H1 (cell line): ENCODE data around the gene MAD2L1BP. TPM values are rescaled to one million over a fixed set of nuclear protein-coding genes. Genes with fewer than 3 reads are reported as not detected.

ENCODE experiments used
- CTCF ChIA-PET: fragments of 300-600 bp; sonication (Branson Sonifier 250); formaldehyde crosslinking; loops from one replicate; lab custom pipeline; 2021; ENCODE audit not compliant: partially characterized antibody; lab: Charles Lee
- POLR2A ChIA-PET: fragments of 300-600 bp; sonication (Branson Sonifier 250); formaldehyde crosslinking; loops from one replicate; lab custom pipeline; 2021; ENCODE audit warnings: inconsistent platforms; ENCODE audit not compliant: partially characterized antibody; lab: Charles Lee
- DNase-seq, 2 experiments: peaks; one replicate each; pipeline versions ENCODE4 v3.0.0 to v3.0.0-alpha.2; 2010 to 2022; ENCODE audit warnings: low spot score in 2 of 2, low read depth in 1 of 2, mixed read lengths in 1 of 2
- FAIRE-seq: peaks from 2 replicates; lab custom pipeline; 2011; peaks lifted over from hg19 to GRCh38; lab: Jason Lieb, UNC
- H2AFZ ChIP-seq: 2 replicates; pipeline ENCODE4 v1.8.1; 2012; ENCODE audit warnings: low read length, inconsistent platforms
- H2AK5ac ChIP-seq: 2 replicates; pipeline ENCODE4 v1.6.1; 2013; ENCODE audit warnings: low read depth, low read length
- H2BK120ac ChIP-seq: replicated peaks from 2 replicates; pipeline ENCODE3; 2013; ENCODE audit warnings: low read depth, low read length, inconsistent platforms
- H2BK12ac ChIP-seq: 2 replicates; pipeline ENCODE4 v1.6.1; 2013; ENCODE audit warnings: low read depth, low read length
- H2BK15ac ChIP-seq: 2 replicates; pipeline ENCODE4 v1.6.1; 2013; ENCODE audit warnings: low read length
- H2BK20ac ChIP-seq: 2 replicates; pipeline ENCODE4 v1.6.1; 2013; ENCODE audit warnings: low read length
- H2BK5ac ChIP-seq: 2 replicates; pipeline ENCODE4 v1.6.1; 2013; ENCODE audit warnings: low read depth, low read length
- H3K14ac ChIP-seq: 2 replicates; pipeline ENCODE4 v1.6.1; 2013; ENCODE audit warnings: inconsistent platforms; ENCODE audit not compliant: insufficient read length
- H3K18ac ChIP-seq: 2 replicates; pipeline ENCODE4 v1.6.1; 2013; ENCODE audit warnings: low read length; ENCODE audit errors: extremely low read depth
- H3K23ac ChIP-seq: 2 replicates; pipeline ENCODE4 v1.6.1; 2013; ENCODE audit warnings: inconsistent platforms; ENCODE audit not compliant: insufficient read length
- H3K23me2 ChIP-seq: 2 replicates; pipeline ENCODE4 v1.6.1; 2013; ENCODE audit warnings: low read depth, low read length
- H3K27ac ChIP-seq: 2 replicates; pipeline ENCODE4 v1.6.1; 2011; ENCODE audit warnings: low read depth, low read length, inconsistent platforms
- H3K27me3 ChIP-seq, 4 experiments: replicated peaks in 1 of 4; 1 replicate in 1 of 4; 2 replicates in 3 of 4; pipeline versions ENCODE4 v1.6.1 to v1.8.1; 2011 to 2013; ENCODE audit warnings: low read length in 3 of 4, mild to moderate bottlenecking in 3 of 4, inconsistent platforms in 2 of 4, mixed read lengths in 2 of 4, moderate library complexity in 1 of 4; ENCODE audit not compliant: control insufficient read depth in 3 of 4, insufficient read depth in 3 of 4; ENCODE audit errors: extremely low read depth in 1 of 4
- H3K36me3 ChIP-seq, 4 experiments: 2 replicates each; pipeline versions ENCODE4 v1.6.1 to v1.8.1; 2011 to 2013; ENCODE audit warnings: mild to moderate bottlenecking in 4 of 4, low read length in 3 of 4, moderate library complexity in 2 of 4, control low read depth in 1 of 4, inconsistent platforms in 1 of 4; ENCODE audit not compliant: insufficient read depth in 4 of 4, control insufficient read depth in 2 of 4
- H3K4ac ChIP-seq: replicated peaks from 2 replicates; pipeline ENCODE3; 2013; ENCODE audit warnings: low read length, low read depth, mixed read lengths, inconsistent platforms; ENCODE audit not compliant: insufficient read length
- H3K4me1 ChIP-seq, 4 experiments: replicated peaks in 1 of 4; 1 replicate in 1 of 4; 2 replicates in 3 of 4; pipeline versions ENCODE4 v1.6.1 to v1.8.1; 2011 to 2013; ENCODE audit warnings: low read length in 3 of 4, inconsistent platforms in 2 of 4, mixed read lengths in 1 of 4; ENCODE audit not compliant: insufficient read depth in 4 of 4, control insufficient read depth in 3 of 4
- H3K4me2 ChIP-seq, 2 experiments: 2 replicates each; pipeline versions ENCODE4 v1.6.1 to v1.8.1; 2011 to 2013; ENCODE audit warnings: low read depth in 2 of 2, low read length in 2 of 2, control low read depth in 1 of 2, inconsistent platforms in 1 of 2, mild to moderate bottlenecking in 1 of 2; ENCODE audit not compliant: insufficient read depth in 1 of 2
- H3K4me3 ChIP-seq, 4 experiments: fragments of 200-600, 300-600 bp in 1 of 4; sonication (generic), shearing (Covaris generic), sonication (Bioruptor Twin) in 1 of 4; 2 replicates each; pipeline versions ENCODE4 v1.5.1 to v1.8.1; 2011 to 2016; ENCODE audit warnings: low read length in 4 of 4, low read depth in 3 of 4, control low read depth in 2 of 4, inconsistent platforms in 2 of 4, mild to moderate bottlenecking in 2 of 4, mixed read lengths in 1 of 4, moderate library complexity in 1 of 4; ENCODE audit not compliant: insufficient read depth in 2 of 4; ENCODE audit errors: extremely low read depth in 1 of 4
- H3K56ac ChIP-seq: replicated peaks from 2 replicates; pipeline ENCODE3; 2013; ENCODE audit warnings: low read depth, mild to moderate bottlenecking, mixed read lengths, low read length, inconsistent platforms; ENCODE audit not compliant: insufficient read length
- H3K79me1 ChIP-seq: 2 replicates; pipeline ENCODE4 v1.6.1; 2013; ENCODE audit warnings: low read depth, low read length, control low read depth
- H3K79me2 ChIP-seq, 2 experiments: 2 replicates each; pipeline versions ENCODE4 v1.6.1 to v1.8.1; 2012 to 2013; ENCODE audit warnings: low read length in 2 of 2, mild to moderate bottlenecking in 2 of 2, inconsistent platforms in 1 of 2; ENCODE audit not compliant: insufficient read depth in 2 of 2, control insufficient read depth in 1 of 2
- H3K9ac ChIP-seq, 4 experiments: replicated peaks in 1 of 4; 1 replicate in 1 of 4; 2 replicates in 3 of 4; pipeline versions ENCODE4 v1.6.1 to v1.8.1; 2011 to 2013; ENCODE audit warnings: low read depth in 3 of 4, low read length in 3 of 4, control low read depth in 2 of 4, mild to moderate bottlenecking in 2 of 4, moderate library complexity in 2 of 4, inconsistent platforms in 1 of 4; ENCODE audit errors: extremely low read depth in 1 of 4
- H3K9me3 ChIP-seq, 2 experiments: 2 replicates each; pipeline versions ENCODE4 v1.6.1 to v1.8.1; 2012 to 2013; ENCODE audit warnings: mild to moderate bottlenecking in 2 of 2, moderate library complexity in 2 of 2, control low read depth in 1 of 2, inconsistent platforms in 1 of 2, low read depth in 1 of 2, low read length in 1 of 2, mixed read lengths in 1 of 2; ENCODE audit not compliant: insufficient read depth in 2 of 2
- H4K20me1 ChIP-seq, 2 experiments: replicated peaks in 1 of 2; 2 replicates each; pipeline versions ENCODE3 to v1.8.1; 2011 to 2013; ENCODE audit warnings: inconsistent platforms in 2 of 2, low read length in 2 of 2, mild to moderate bottlenecking in 1 of 2; ENCODE audit not compliant: insufficient read depth in 2 of 2, control insufficient read depth in 1 of 2
- H4K5ac ChIP-seq: 2 replicates; pipeline ENCODE4 v1.6.1; 2013; ENCODE audit warnings: low read length, low read depth, mixed read lengths, inconsistent platforms; ENCODE audit not compliant: insufficient read length
- H4K8ac ChIP-seq: 2 replicates; pipeline ENCODE4 v1.8.0; 2013; ENCODE audit warnings: mild to moderate bottlenecking, moderate library complexity, low read length, inconsistent platforms; ENCODE audit not compliant: insufficient read depth; ENCODE audit errors: extremely low read depth
- H4K91ac ChIP-seq: replicated peaks from 2 replicates; pipeline ENCODE3; 2013; ENCODE audit warnings: low read length, mixed read lengths, inconsistent platforms; ENCODE audit not compliant: insufficient read length
- CTBP2 ChIP-seq: IDR thresholded peaks from 2 replicates; pipeline ENCODE4 v1.7.0; 2011; ENCODE audit warnings: borderline replicate concordance, mild to moderate bottlenecking, moderate library complexity, mixed read lengths, low read length; ENCODE audit not compliant: insufficient read depth, insufficient read length
- SIN3A ChIP-seq, 2 experiments: IDR thresholded peaks in 1 of 2; conservative IDR thresholded peaks in 1 of 2; 2 replicates each; pipeline ENCODE4 v1.6.1; 2011 to 2012; ENCODE audit warnings: low read length in 2 of 2, improper control_type of control experiment in 1 of 2, low read depth in 1 of 2, mild to moderate bottlenecking in 1 of 2
- SIX5 ChIP-seq: IDR thresholded peaks from 2 replicates; pipeline ENCODE4 v1.6.1; 2011; ENCODE audit warnings: mild to moderate bottlenecking, low read depth, low read length
- SRF ChIP-seq: IDR thresholded peaks from 2 replicates; pipeline ENCODE4 v1.6.1; 2011; ENCODE audit warnings: mild to moderate bottlenecking, low read depth, low read length, moderate library complexity
- SUZ12 ChIP-seq: fragments of 200-600 bp; sonication (generic); IDR thresholded peaks from 2 replicates; pipeline ENCODE4 v1.6.1; 2012; ENCODE audit warnings: mild to moderate bottlenecking, inconsistent platforms, low read length, moderate library complexity, mixed read lengths
- WGBS, 2 experiments: shearing (Covaris generic) in 1 of 2; methylation state at CpG; one replicate each; pipeline versions ENCODE4 v1.1.6 to v1.1.7; 2013 to 2015; ENCODE audit warnings: low lambda C conversion rate in 2 of 2, mixed read lengths in 2 of 2, inconsistent platforms in 1 of 2, low coverage in 1 of 2, missing lambda C conversion rate in 1 of 2; ENCODE audit not compliant: insufficient replicate concordance in 2 of 2, insufficient coverage in 1 of 2, insufficient read length in 1 of 2; ENCODE audit errors: extremely low coverage in 1 of 2, missing lambda C conversion rate in 1 of 2; 5-methylcytosine and 5-hydroxymethylcytosine counted together
- polyA plus RNA-seq, 7 experiments: library from polyadenylated mRNA; depleted of rRNA in 3 of 7; stranded (reverse) in 5 of 7; unstranded in 2 of 7; fragments of >200 nt in 5 of 7; fragments of 200-250 nt in 2 of 7; gene quantifications; 1 replicate in 5 of 7; 2 replicates in 1 of 7; 4 replicates in 1 of 7; pipeline versions ENCODE4 v1.2.1 to v1.2.3, GENCODE V29; 2011 to 2013; ENCODE audit warnings: missing spikeins in 2 of 7, mixed read lengths in 2 of 7
- total RNA-seq: library from RNA; stranded (reverse); fragmentation: NEBNext Ultra II Directional; extraction: Animal tissue kit (Norgen Biotek cat#: 25700); gene quantifications from 2 replicates; pipeline ENCODE4 v1.2.1, GENCODE V29; 2021
- TF ChIP-seq, protein P1 (sequence below): IDR thresholded peaks from 2 replicates; pipeline ENCODE4 v1.6.1; 2012; ENCODE audit warnings: low read length, inconsistent platforms

MAD2L1BP gene
- total and polyA plus RNA-seq, 2 of the 8 experiments (the other 6 are each of a cell fraction or from before 2014, with no cell fraction given): 35.5 to 70.0 TPM

DNA sequence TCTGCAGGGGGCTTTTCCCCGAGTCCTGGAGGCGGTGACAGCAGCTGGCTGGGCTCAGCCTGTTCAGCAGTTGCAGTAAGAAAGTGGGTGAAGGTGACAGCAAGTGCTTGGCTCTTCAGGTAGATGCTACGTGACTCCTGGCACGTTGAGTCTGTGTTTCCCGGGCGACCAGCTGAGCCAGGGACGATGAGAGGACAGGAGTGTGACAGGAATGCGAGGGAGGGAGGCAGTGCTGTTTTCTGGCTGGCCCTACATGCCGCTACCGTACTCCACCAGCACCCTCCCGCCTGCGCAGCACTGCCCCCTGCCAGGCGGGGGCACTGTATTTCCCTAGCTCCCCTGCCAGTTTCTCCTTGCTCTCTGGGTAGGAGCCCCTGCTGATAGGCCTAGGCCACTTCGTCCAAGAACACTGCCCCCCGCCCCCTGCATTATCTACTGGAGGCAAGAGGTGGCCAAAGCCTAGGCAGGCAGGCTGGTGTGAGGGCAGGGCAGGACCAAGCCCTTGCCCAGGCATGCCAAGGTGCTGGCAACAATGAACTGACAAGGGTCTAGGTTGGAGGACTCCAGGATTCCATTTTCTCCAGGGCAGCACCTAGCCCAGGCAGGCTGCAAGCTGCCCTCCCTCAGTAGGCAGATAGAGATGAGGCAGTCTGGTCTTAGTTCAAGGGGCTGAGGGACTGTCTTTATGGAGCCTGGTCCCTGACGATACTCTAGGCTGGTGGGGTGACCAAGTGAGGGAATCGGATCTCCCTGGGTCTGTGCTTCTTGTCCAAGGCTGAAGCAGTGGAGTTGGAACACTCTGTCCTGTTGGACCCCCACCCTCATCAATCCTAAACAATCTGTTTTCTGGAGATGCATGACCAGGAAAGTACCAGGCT, 32.8 kb downstream of the MAD2L1BP start:
- peak overlapping the region; percentile 11 for H4K5ac ChIP-seq
- no peaks in the 10 kb centered on the region; a peak in 2 of 7 replicates for H3K27me3 ChIP-seq
- FAIRE-seq (no peak), DNase-seq (peak; percentile 60 to 83)
- no peak overlapping the region for H3K14ac ChIP-seq
- POLR2A ChIA-PET: interaction anchor here (0.7 to 10.0 kb wide), 31 partner anchors 10 to 578 kb away, joined by 3 to 85 read pairs (median 5); partner anchors contain the start of genes GTPBP2, HSP90AB1, MAD2L1BP and MRPS18A
- no peak overlapping the region for H3K56ac ChIP-seq
- H2BK120ac ChIP-seq: no peak overlapping the region
- H2BK5ac ChIP-seq: peak overlapping the region; percentile 80
- no peaks in the 10 kb centered on the region for H3K9me3 ChIP-seq
- peak overlapping the region; percentile 58 to 85 for H3K4me2 ChIP-seq
- peaks cover 0 to 2% of the 10 kb centered on the region in 2 experiments for H4K20me1 ChIP-seq
- H3K36me3 ChIP-seq: peaks cover 9 to 21% (median 10%) of the 10 kb centered on the region in 4 experiments; a peak in 5 of 8 replicates
- H2BK12ac ChIP-seq: peak overlapping the region; percentile 51; the same call in 1 of the 2 replicates
- H3K18ac ChIP-seq: peak overlapping the region; percentile 96
- peak overlapping the region; percentile 75 for H2BK20ac ChIP-seq
- peak overlapping the region; percentile 25 for H4K91ac ChIP-seq
- no peak overlapping the region for H2AK5ac ChIP-seq
- no peaks in the 10 kb centered on the region for H3K79me2 ChIP-seq
- peak overlapping the region; percentile 73; the same call in 1 of the 2 replicates for H2BK15ac ChIP-seq
- no peaks in the 10 kb centered on the region for H3K79me1 ChIP-seq
- CTCF ChIA-PET: interaction anchor here (0.6 to 12.6 kb wide), 50 partner anchors 9 to 411 kb away, joined by 3 to 146 read pairs (median 5); partner anchors contain the start of genes RSPH9 and VEGFA
- no peak overlapping the region for H2AFZ ChIP-seq
- no peak overlapping the region; the same call in 1 of the 2 replicates for H3K27ac ChIP-seq
- peaks cover 3% of the 10 kb centered on the region; the same call in 1 of the 2 replicates for H3K23me2 ChIP-seq
- H3K4ac ChIP-seq: peak overlapping the region; percentile 9
- peaks cover 5 to 27% (median 22%) of the 10 kb centered on the region in 4 experiments for H3K4me1 ChIP-seq
- no peak overlapping the region for H4K8ac ChIP-seq
- WGBS, 2 experiments: 16% methylated on average over 17 of the region's 17 CpGs; no CpG with 5 or more reads in 1 of the 2 experiments
- H3K9ac ChIP-seq: peak overlapping the region in 2 of 4 experiments; percentile 16 to 25; a peak in 1 of 7 replicates
- H3K23ac ChIP-seq: no peak overlapping the region
- peak overlapping the region in 2 of 4 experiments; percentile 0 to 48; a peak in 3 of 8 replicates for H3K4me3 ChIP-seq
- TF ChIP-seq SRF: no peak
- TF ChIP-seq CTBP2: peak; percentile 78
- no peak for TF ChIP-seq SIX5
- no peak for TF ChIP-seq SUZ12
- TF ChIP-seq SIN3A (conservative IDR thresholded peaks at IDR 0.05 in 1 of 2, IDR thresholded peaks at IDR 0.05 in 1 of 2; ENCODE audit: low read depth in 1 of 2, low read length in 2 of 2): peak; percentile 77 to 94; a peak in 3 of 4 replicates
- TF ChIP-seq, protein P1, sequence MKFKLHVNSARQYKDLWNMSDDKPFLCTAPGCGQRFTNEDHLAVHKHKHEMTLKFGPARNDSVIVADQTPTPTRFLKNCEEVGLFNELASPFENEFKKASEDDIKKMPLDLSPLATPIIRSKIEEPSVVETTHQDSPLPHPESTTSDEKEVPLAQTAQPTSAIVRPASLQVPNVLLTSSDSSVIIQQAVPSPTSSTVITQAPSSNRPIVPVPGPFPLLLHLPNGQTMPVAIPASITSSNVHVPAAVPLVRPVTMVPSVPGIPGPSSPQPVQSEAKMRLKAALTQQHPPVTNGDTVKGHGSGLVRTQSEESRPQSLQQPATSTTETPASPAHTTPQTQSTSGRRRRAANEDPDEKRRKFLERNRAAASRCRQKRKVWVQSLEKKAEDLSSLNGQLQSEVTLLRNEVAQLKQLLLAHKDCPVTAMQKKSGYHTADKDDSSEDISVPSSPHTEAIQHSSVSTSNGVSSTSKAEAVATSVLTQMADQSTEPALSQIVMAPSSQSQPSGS: no peak
